HEK293 (cell line): ENCODE measurements around the gene GRAMD1B.

Source experiments
- CTCF ChIA-PET: fragments of 350-600 bp; formaldehyde crosslinking; extraction: SDS; loops from one replicate; lab custom pipeline; 2021; ENCODE audit warnings: antibody characterized with exemption; lab: Yijun Ruan, JAX
- POLR2A ChIA-PET: fragments of 300-600 bp; formaldehyde crosslinking; extraction: SDS; loops from one replicate; lab custom pipeline; 2020; ENCODE audit warnings: antibody characterized with exemption, inconsistent platforms; lab: Yijun Ruan, JAX
- H3K27ac ChIP-seq: fragments of 200-500 bp; sonication (Bioruptor generic); 2 replicates; pipeline ENCODE4 v1.5.1; 2014; ENCODE audit warnings: low read depth, low read length, control low read depth, inconsistent platforms; ENCODE audit errors: extremely low read depth
- H3K36me3 ChIP-seq, 2 experiments: fragments of 200-500 bp in 1 of 2; sonication (Bioruptor generic) in 1 of 2; 1 replicate in 1 of 2; 2 replicates in 1 of 2; pipeline ENCODE4 v1.5.1; 2014 to 2017; ENCODE audit warnings: inconsistent platforms in 2 of 2, low read length in 2 of 2; ENCODE audit not compliant: control insufficient read depth in 2 of 2, insufficient read depth in 1 of 2
- H3K4me1 ChIP-seq: fragments of 200-500 bp; sonication (Bioruptor generic); 2 replicates; pipeline ENCODE4 v1.5.1; 2014; ENCODE audit warnings: mild to moderate bottlenecking, low read length, inconsistent platforms; ENCODE audit not compliant: control insufficient read depth, insufficient read depth
- H3K4me3 ChIP-seq: 2 replicates; pipeline ENCODE4 v1.5.1; 2011; ENCODE audit warnings: low read depth, mild to moderate bottlenecking, control low read depth, low read length, moderate library complexity
- H3K9me3 ChIP-seq: fragments of 200-500 bp; sonication (Bioruptor generic); 2 replicates; pipeline ENCODE4 v1.5.1; 2014; ENCODE audit warnings: low read depth, low read length, inconsistent platforms; ENCODE audit not compliant: control insufficient read depth, insufficient read depth
- ELK4 ChIP-seq: IDR thresholded peaks from 2 replicates; pipeline ENCODE4 v1.6.1; 2011; ENCODE audit warnings: mild to moderate bottlenecking, low read depth, low read length, borderline replicate concordance
- HOXD13 ChIP-seq: sonication (generic); formaldehyde crosslinking; IDR thresholded peaks from 2 replicates; pipeline ENCODE4 v1.8.0; 2022; ENCODE audit warnings: missing genetic modification reagents, borderline replicate concordance
- IKZF3 ChIP-seq: fragments of 450-650 bp; IDR thresholded peaks from 2 replicates; pipeline ENCODE4 v1.5.0; 2018; ENCODE audit warnings: missing biosample characterization, mild to moderate bottlenecking, missing genetic modification characterization, moderate library complexity
- PRDM6 ChIP-seq: fragments of 450-650 bp; formaldehyde crosslinking; IDR thresholded peaks from 2 replicates; pipeline ENCODE4 v1.5.1; 2017; ENCODE audit warnings: missing biosample characterization, missing genetic modification characterization
- RBAK ChIP-seq: fragments of 450-650 bp; formaldehyde crosslinking; IDR thresholded peaks from 2 replicates; pipeline ENCODE4 v1.5.1; 2016; ENCODE audit warnings: missing biosample characterization, missing genetic modification characterization
- ZBTB1 ChIP-seq: fragments of 450-650 bp; formaldehyde crosslinking; IDR thresholded peaks from 2 replicates; pipeline ENCODE4 v1.5.1; 2016; ENCODE audit warnings: missing biosample characterization, missing genetic modification characterization
- ZBTB20 ChIP-seq: fragments of 450-650 bp; formaldehyde crosslinking; IDR thresholded peaks from 2 replicates; pipeline ENCODE4 v1.5.1; 2016; ENCODE audit warnings: missing biosample characterization, missing genetic modification characterization
- ZBTB48 ChIP-seq: fragments of 450-650 bp; formaldehyde crosslinking; IDR thresholded peaks from 2 replicates; pipeline ENCODE4 v1.5.1; 2016; ENCODE audit warnings: missing biosample characterization, missing genetic modification characterization
- ZFP41 ChIP-seq: fragments of 450-650 bp; formaldehyde crosslinking; IDR thresholded peaks from 2 replicates; pipeline ENCODE4 v1.5.1; 2016; ENCODE audit warnings: missing biosample characterization, missing genetic modification characterization, borderline replicate concordance
- ZFP69B ChIP-seq: fragments of 450-650 bp; formaldehyde crosslinking; IDR thresholded peaks from 2 replicates; pipeline ENCODE4 v1.5.1; 2016; ENCODE audit warnings: missing biosample characterization, missing genetic modification characterization
- ZNF133 ChIP-seq: fragments of 450-650 bp; formaldehyde crosslinking; IDR thresholded peaks from 2 replicates; pipeline ENCODE4 v1.5.1; 2016; ENCODE audit warnings: missing biosample characterization, missing genetic modification characterization
- ZNF16 ChIP-seq: fragments of 450-650 bp; formaldehyde crosslinking; IDR thresholded peaks from 2 replicates; pipeline ENCODE4 v1.5.1; 2016; ENCODE audit warnings: low read depth, missing biosample characterization, missing genetic modification characterization
- ZNF37A ChIP-seq: fragments of 450-650 bp; IDR thresholded peaks from 2 replicates; pipeline ENCODE4 v1.5.1; 2018; ENCODE audit warnings: missing biosample characterization, missing genetic modification characterization
- ZNF398 ChIP-seq: fragments of 450-650 bp; formaldehyde crosslinking; IDR thresholded peaks from 2 replicates; pipeline ENCODE4 v1.5.1; 2017; ENCODE audit warnings: missing biosample characterization, missing genetic modification characterization
- ZNF501 ChIP-seq: fragments of 450-650 bp; formaldehyde crosslinking; IDR thresholded peaks from 2 replicates; pipeline ENCODE4 v1.5.1; 2016; ENCODE audit warnings: missing biosample characterization, missing genetic modification characterization
- ZNF518A ChIP-seq: fragments of 450-650 bp; formaldehyde crosslinking; conservative IDR thresholded peaks from 2 replicates; pipeline ENCODE4 v1.5.1; 2016; ENCODE audit warnings: low read depth, missing biosample characterization, missing genetic modification characterization
- ZNF529 ChIP-seq: fragments of 450-650 bp; formaldehyde crosslinking; IDR thresholded peaks from 2 replicates; pipeline ENCODE4 v1.5.1; 2017; ENCODE audit warnings: missing genetic modification characterization, missing biosample characterization; ENCODE audit not compliant: insufficient replicate concordance
- ZNF549 ChIP-seq: fragments of 450-650 bp; IDR thresholded peaks from 2 replicates; pipeline ENCODE4 v1.5.1; 2018; ENCODE audit warnings: missing biosample characterization, missing genetic modification characterization, mild to moderate bottlenecking, inconsistent platforms, moderate library complexity
- ZNF585B ChIP-seq: fragments of 450-650 bp; formaldehyde crosslinking; IDR thresholded peaks from 2 replicates; pipeline ENCODE4 v1.5.1; 2016; ENCODE audit warnings: missing biosample characterization, missing genetic modification characterization
- ZNF701 ChIP-seq: fragments of 450-650 bp; formaldehyde crosslinking; IDR thresholded peaks from 2 replicates; pipeline ENCODE4 v1.5.1; 2016; ENCODE audit warnings: missing biosample characterization, missing genetic modification characterization
- ZNF707 ChIP-seq: fragments of 450-650 bp; formaldehyde crosslinking; IDR thresholded peaks from 2 replicates; pipeline ENCODE4 v1.5.1; 2016; ENCODE audit warnings: missing biosample characterization, missing genetic modification characterization
- ZNF785 ChIP-seq: fragments of 450-650 bp; formaldehyde crosslinking; IDR thresholded peaks from 2 replicates; pipeline ENCODE4 v1.5.1; 2016; ENCODE audit warnings: missing biosample characterization, missing genetic modification characterization
- ZNF837 ChIP-seq: fragments of 450-650 bp; formaldehyde crosslinking; IDR thresholded peaks from 2 replicates; pipeline ENCODE4 v1.5.1; 2016; ENCODE audit warnings: missing biosample characterization, missing genetic modification characterization
- ZSCAN5A ChIP-seq: fragments of 450-650 bp; formaldehyde crosslinking; IDR thresholded peaks from 2 replicates; pipeline ENCODE4 v1.5.1; 2016; ENCODE audit warnings: missing biosample characterization, missing genetic modification characterization

The GRAMD1B gene

GRCh38 chr11:123430721-123431497 is 840 bp downstream of the GRAMD1B start:
- Histone ChIP-seq H3K4me3 (peak overlapping the region; percentile 72), H3K27ac (peak overlapping the region; percentile 81), H3K9me3 (no peaks in the 10 kb centered on the region), H3K4me1 (no peaks in the 10 kb centered on the region), H3K36me3 (peaks cover 0 to 2% of the 10 kb centered on the region in 2 experiments; a peak in 1 of 3 replicates)
- ChIA-PET CTCF (interaction anchor here (1.7 to 2.2 kb wide), 2 partner anchors 24 to 45 kb away, joined by 11 to 12 read pairs; no protein-coding TSS in a partner anchor), POLR2A (no interaction called here)
- TF ChIP-seq ZBTB20 (tag by site-specific recombination), result peak; percentile 72
- peak; percentile 22; the same call in 1 of the 2 replicates for TF ChIP-seq ZNF501
- no peak for TF ChIP-seq ZFP41 (tag by site-specific recombination)
- no peak for TF ChIP-seq ZNF16 (tag by site-specific recombination)
- peak; percentile 47 for TF ChIP-seq ZNF398 (tag by site-specific recombination)
- no peak for TF ChIP-seq ZNF518A (tag by site-specific recombination)
- TF ChIP-seq ZBTB48 (tag by site-specific recombination), result 0 out of 2 replicates have a peak, but pooled peaks have one; percentile 51
- TF ChIP-seq ZNF133 (tag by site-specific recombination), result no peak
- TF ChIP-seq ZNF785, result no peak
- TF ChIP-seq ZNF549, result no peak
- TF ChIP-seq ZNF837, result no peak
- no peak for TF ChIP-seq ZNF707 (tag by site-specific recombination)
- no peak for TF ChIP-seq ZSCAN5A (tag by site-specific recombination)
- no peak for TF ChIP-seq ELK4
- no peak for TF ChIP-seq PRDM6
- no peak for TF ChIP-seq ZFP69B (tag by site-specific recombination)
- TF ChIP-seq ZNF585B, result no peak
- TF ChIP-seq ZBTB1 (tag by site-specific recombination), result no peak
- TF ChIP-seq ZNF529 (tag by site-specific recombination), result no peak
- TF ChIP-seq RBAK (tag by site-specific recombination), result no peak
- no peak for TF ChIP-seq ZNF701 (tag by site-specific recombination)
- no peak for TF ChIP-seq HOXD13 (CRISPR knock-in tag)
- TF ChIP-seq IKZF3 (tag by site-specific recombination), result no peak
- TF ChIP-seq ZNF37A (tag by site-specific recombination), result no peak
